Measurements from ENCODE around the gene GTF3C2. TPM values are rescaled to one million over a fixed set of nuclear protein-coding genes. Genes with fewer than 3 reads are reported as not detected.

Gene GTF3C2
- total RNA-seq, 6 donors from 2014 or later, result 43.9 to 104 (median 48.9) TPM

DNA sequence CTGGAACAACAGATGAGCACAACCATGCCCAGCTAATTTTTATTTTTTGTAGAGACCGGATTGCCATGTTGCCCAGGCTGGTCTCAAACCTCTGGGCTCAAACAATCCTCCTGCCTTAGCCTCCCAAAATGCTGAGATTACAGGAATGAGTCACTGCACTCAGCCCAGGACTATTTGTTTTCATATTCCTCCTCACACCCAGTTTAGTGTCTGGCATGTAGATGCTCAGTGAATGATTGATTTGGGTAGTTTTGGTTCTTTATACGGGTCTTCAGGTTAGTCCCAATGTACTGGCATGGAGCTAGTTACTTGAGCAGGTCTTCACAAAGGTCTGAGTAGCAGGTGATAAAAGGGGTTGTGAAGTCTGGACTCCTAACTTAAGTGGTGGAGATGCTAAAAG is 7.4 kb upstream of the GTF3C2 start:
- TF ChIP-seq EP300 (IDR thresholded peaks at IDR 0.05) (no peak), POLR2AphosphoS5 (IDR thresholded peaks at IDR 0.05) (no peak), POLR2A (IDR thresholded peaks at IDR 0.05) (no peak)
- TF ChIP-seq, protein P1, sequence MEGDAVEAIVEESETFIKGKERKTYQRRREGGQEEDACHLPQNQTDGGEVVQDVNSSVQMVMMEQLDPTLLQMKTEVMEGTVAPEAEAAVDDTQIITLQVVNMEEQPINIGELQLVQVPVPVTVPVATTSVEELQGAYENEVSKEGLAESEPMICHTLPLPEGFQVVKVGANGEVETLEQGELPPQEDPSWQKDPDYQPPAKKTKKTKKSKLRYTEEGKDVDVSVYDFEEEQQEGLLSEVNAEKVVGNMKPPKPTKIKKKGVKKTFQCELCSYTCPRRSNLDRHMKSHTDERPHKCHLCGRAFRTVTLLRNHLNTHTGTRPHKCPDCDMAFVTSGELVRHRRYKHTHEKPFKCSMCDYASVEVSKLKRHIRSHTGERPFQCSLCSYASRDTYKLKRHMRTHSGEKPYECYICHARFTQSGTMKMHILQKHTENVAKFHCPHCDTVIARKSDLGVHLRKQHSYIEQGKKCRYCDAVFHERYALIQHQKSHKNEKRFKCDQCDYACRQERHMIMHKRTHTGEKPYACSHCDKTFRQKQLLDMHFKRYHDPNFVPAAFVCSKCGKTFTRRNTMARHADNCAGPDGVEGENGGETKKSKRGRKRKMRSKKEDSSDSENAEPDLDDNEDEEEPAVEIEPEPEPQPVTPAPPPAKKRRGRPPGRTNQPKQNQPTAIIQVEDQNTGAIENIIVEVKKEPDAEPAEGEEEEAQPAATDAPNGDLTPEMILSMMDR (IDR thresholded peaks at IDR 0.05), result no peak
- H3K9me3 ChIP-seq, result no peaks in the 10 kb centered on the region
- H3K4me3 ChIP-seq, result no peak overlapping the region
- no peak overlapping the region for H3K27ac ChIP-seq
- WGBS, 2 donors, result 79 to 83% methylated on average over 2 of the region's 2 CpGs
- no peaks in the 10 kb centered on the region for H3K27me3 ChIP-seq
- H3K4me1 ChIP-seq, result peaks cover 4 to 12% (median 5%) of the 10 kb centered on the region in 4 donors
- ATAC-seq (ENCODE audit: low FRiP score in 2 of 2), result no peak
- peaks cover 32 to 61% (median 53%) of the 10 kb centered on the region in 4 donors for H3K36me3 ChIP-seq
- DNase-seq, result no peak

DNA sequence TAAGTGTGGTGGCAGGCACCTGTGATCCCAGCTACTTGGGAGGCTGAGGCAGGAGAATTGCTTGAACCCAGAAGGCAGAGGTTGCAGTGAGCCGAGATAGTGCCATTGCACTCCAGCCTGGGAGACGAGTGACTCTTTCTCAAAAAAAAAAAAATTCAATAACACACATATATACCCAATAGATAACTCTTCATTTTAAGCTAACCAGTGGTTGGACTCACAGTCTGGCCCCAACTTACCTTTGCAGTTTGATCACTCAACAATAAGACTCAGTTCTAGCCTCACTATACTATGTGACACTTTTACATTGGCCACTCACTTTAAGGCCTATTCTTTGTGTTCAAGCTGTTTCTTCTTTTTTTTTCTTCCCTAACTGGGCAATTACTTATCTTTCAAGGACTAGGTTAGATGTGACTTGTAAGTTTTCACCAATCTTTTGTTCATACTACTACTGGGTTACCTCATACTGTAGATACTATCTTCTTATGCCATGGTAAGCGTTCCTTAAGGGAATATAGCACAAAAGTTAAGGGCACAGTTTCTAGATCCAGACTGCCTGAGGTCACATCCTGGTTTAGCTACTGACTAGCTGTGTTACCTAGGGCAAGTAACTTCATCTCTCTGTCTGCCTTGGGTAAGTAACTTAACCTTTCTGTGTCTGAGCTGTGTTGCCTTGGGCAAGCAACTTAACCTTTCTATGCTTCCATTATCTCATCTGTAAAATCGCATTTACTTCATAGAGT is 6.3 kb upstream of the GTF3C2 start:
- Histone ChIP-seq H3K9me3 (no peaks in the 10 kb centered on the region), H3K4me1 (peaks cover 5 to 7% (median 6%) of the 10 kb centered on the region in 4 donors), H3K27me3 (no peaks in the 10 kb centered on the region), H3K36me3 (peaks cover 32 to 51% (median 46%) of the 10 kb centered on the region in 4 donors), H3K4me3 (no peak overlapping the region), H3K27ac (no peak overlapping the region)
- TF ChIP-seq, protein P1 (IDR thresholded peaks at IDR 0.05), result no peak
- TF ChIP-seq POLR2AphosphoS5 (IDR thresholded peaks at IDR 0.05) (no peak), EP300 (IDR thresholded peaks at IDR 0.05) (no peak), POLR2A (IDR thresholded peaks at IDR 0.05) (no peak)
- ATAC-seq (ENCODE audit: low FRiP score in 2 of 2), result no peak
- 95 to 96% methylated on average over 4 of the region's 4 CpGs for WGBS, 2 donors
- DNase-seq, result no peak

DNA sequence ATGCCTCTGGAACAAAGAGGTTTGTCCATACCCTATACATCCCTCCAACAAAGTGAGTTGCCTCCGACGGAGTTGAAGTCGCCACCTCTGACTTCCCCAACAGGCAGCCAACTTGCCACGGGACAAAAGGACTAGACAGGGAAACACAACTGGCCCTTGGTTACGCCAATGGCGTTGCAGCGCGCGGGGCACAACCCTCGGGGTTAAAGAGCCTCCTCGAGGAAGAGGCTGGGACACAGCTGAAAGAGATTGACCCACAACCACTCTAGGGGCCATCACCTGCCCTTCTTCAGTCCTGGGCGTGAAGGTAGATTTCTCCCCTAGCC is 545 bp downstream of the GTF3C2 start:
- H3K4me3 ChIP-seq, result peak overlapping the region; percentile 72 to 97 (median 94)
- H3K4me1 ChIP-seq, result peaks cover 32 to 45% (median 35%) of the 10 kb centered on the region in 4 donors
- no peaks in the 10 kb centered on the region for H3K36me3 ChIP-seq
- no peaks in the 10 kb centered on the region for H3K27me3 ChIP-seq
- no peak for TF ChIP-seq POLR2AphosphoS5 (IDR thresholded peaks at IDR 0.05)
- TF ChIP-seq EP300 (IDR thresholded peaks at IDR 0.05), result no peak
- TF ChIP-seq, protein P1 (IDR thresholded peaks at IDR 0.05), result no peak
- TF ChIP-seq POLR2A (IDR thresholded peaks at IDR 0.05), result no peak
- H3K9me3 ChIP-seq, result no peaks in the 10 kb centered on the region
- DNase-seq (peak; percentile 76 to 84), ATAC-seq (ENCODE audit: low FRiP score in 2 of 2) (peak; percentile 56 to 57)
- WGBS, 2 donors, result 0 to 1% methylated on average over 11 to 12 of the region's 12 CpGs
- peak overlapping the region; percentile 89 to 94 (median 92) for H3K27ac ChIP-seq

DNA sequence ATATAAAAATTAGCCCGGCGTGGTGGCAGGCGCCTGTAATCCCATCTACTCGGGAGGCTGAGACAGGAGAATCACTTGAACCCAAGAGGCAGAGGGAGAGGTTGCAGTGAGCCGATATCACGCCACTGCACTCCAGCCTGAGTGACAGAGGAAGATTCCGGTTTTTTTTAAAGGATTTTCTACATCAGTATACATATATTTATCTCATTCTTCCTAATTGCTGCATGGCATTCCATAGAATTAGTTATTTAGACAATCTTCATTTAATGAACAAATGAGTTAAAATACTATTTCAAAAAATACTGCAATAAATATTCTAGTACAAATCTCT is 2.0 kb downstream of the GTF3C2 start:
- Histone ChIP-seq H3K9me3 (no peaks in the 10 kb centered on the region), H3K27ac (no peak overlapping the region), H3K36me3 (peaks cover 0 to 7% (median 0%) of the 10 kb centered on the region in 4 donors), H3K4me3 (no peak overlapping the region), H3K4me1 (peaks cover 32 to 45% (median 35%) of the 10 kb centered on the region in 4 donors), H3K27me3 (no peaks in the 10 kb centered on the region)
- ATAC-seq (ENCODE audit: low FRiP score in 2 of 2), result no peak
- no peak for DNase-seq
- WGBS, 2 donors, result 94 to 95% methylated on average over 7 of the region's 7 CpGs
- TF ChIP-seq, protein P1 (IDR thresholded peaks at IDR 0.05), result no peak
- TF ChIP-seq EP300 (IDR thresholded peaks at IDR 0.05), result no peak
- no peak for TF ChIP-seq POLR2A (IDR thresholded peaks at IDR 0.05)
- no peak for TF ChIP-seq POLR2AphosphoS5 (IDR thresholded peaks at IDR 0.05)
